Body of pancreas (tissue), 4 donors: ENCODE results near the gene IL24.

Source experiments
- CTCF ChIP-seq, 7 experiments: fragments of 450-650 bp in 4 of 7; fragments of 200-600 bp in 3 of 7; sonication (generic) in 3 of 7; IDR thresholded peaks; one replicate each; pipeline ENCODE4 v1.5.1; 2016 to 2019; ENCODE audit warnings: antibody characterized with exemption in 7 of 7
- POLR2A ChIP-seq, 3 donors: fragments of 450-650 bp; IDR thresholded peaks; one replicate each; pipeline ENCODE4 v1.6.1; 2016; ENCODE audit warnings: antibody characterized with exemption in 3 of 3, mild to moderate bottlenecking in 2 of 3

GRCh38 chr1:206912445-206913095 is 15.3 kb downstream of the IL24 start:
- TF ChIP-seq CTCF (IDR thresholded peaks at IDR 0.05) (peak; percentile 71 to 93 (median 86)), POLR2A (IDR thresholded peaks at IDR 0.05) (no peak)
